A673 (cell line): ENCODE measurements around the gene YBX2.
A peak's percentile ranks its signal among the peaks of the same experiment; 100 is the strongest.

Experiments
- CTCF ChIP-seq: fragments of 300-800, 200-600 bp; sonication (generic); conservative IDR thresholded peaks from 2 replicates; pipeline ENCODE4 v1.5.1; 2017; ENCODE audit warnings: low read depth, mild to moderate bottlenecking, antibody characterized with exemption, low read length, moderate library complexity, mixed read lengths
- EZH2 ChIP-seq: fragments of 200-600 bp; sonication (generic); IDR thresholded peaks from 2 replicates; pipeline ENCODE4 v1.6.1; 2017; ENCODE audit warnings: borderline replicate concordance, low read depth, mild to moderate bottlenecking, mixed read lengths, antibody characterized with exemption, low read length; ENCODE audit not compliant: poor library complexity, severe bottlenecking

- TF ChIP-seq CTCF, result peak; percentile 95
- no peak for TF ChIP-seq EZH2
These were observed 29.4 kb upstream of the YBX2 start for GRCh38 chr17:7323731-7324437.
